ENCODE results near the gene SCUBE2. TPM values are rescaled to one million over a fixed set of nuclear protein-coding genes. Genes with fewer than 3 reads are reported as not detected.
A peak's percentile ranks its signal among the peaks of the same experiment; 100 is the strongest.

Gene SCUBE2
- total RNA-seq, 4 donors from 2014 or later, result 0.78 to 13.1 (median 5.0) TPM

GRCh38 chr11:9077164-9077563, 14.2 kb downstream of the SCUBE2 start:
- peaks cover 0 to 22% (median 0%) of the 10 kb centered on the region in 3 donors for H3K4me1 ChIP-seq
- 40 to 78% methylated on average over 2 of the region's 2 CpGs for WGBS, 2 donors (ENCODE audit: low coverage in 1 of 2)
- H3K9me3 ChIP-seq, result no peaks in the 10 kb centered on the region
- H3K36me3 ChIP-seq, result no peaks in the 10 kb centered on the region
- peak overlapping the region in 3 of 4 donors; percentile 20 to 53 (median 40) for H3K27ac ChIP-seq
- no peak overlapping the region for H3K4me3 ChIP-seq
- H3K27me3 ChIP-seq, result no peaks in the 10 kb centered on the region
- no peak for ATAC-seq
- TF ChIP-seq CTCF (IDR thresholded peaks at IDR 0.05) (no peak), POLR2A (IDR thresholded peaks at IDR 0.05) (no peak), POLR2AphosphoS5 (IDR thresholded peaks at IDR 0.05) (no peak), EP300 (IDR thresholded peaks at IDR 0.05) (no peak)

- no peaks in the 10 kb centered on the region for H3K36me3 ChIP-seq
- H3K27me3 ChIP-seq, result no peaks in the 10 kb centered on the region
- H3K27ac ChIP-seq, result peak overlapping the region in 3 of 4 donors; percentile 20 to 53 (median 40)
- no peak overlapping the region for H3K4me3 ChIP-seq
- TF ChIP-seq POLR2A (IDR thresholded peaks at IDR 0.05) (no peak), EP300 (IDR thresholded peaks at IDR 0.05) (no peak), POLR2AphosphoS5 (IDR thresholded peaks at IDR 0.05) (no peak), CTCF (IDR thresholded peaks at IDR 0.05) (no peak)
- no peak for ATAC-seq
- peaks cover 0 to 22% (median 0%) of the 10 kb centered on the region in 3 donors for H3K4me1 ChIP-seq
- no peaks in the 10 kb centered on the region for H3K9me3 ChIP-seq
- 47% methylated on average over 2 of the region's 3 CpGs; no CpG with 5 or more reads in 1 of the 2 donors for WGBS, 2 donors (ENCODE audit: low coverage in 1 of 2)
Observed at GRCh38 chr11:9076661-9077060, 14.7 kb downstream of the SCUBE2 start.

- H3K27me3 ChIP-seq, result no peaks in the 10 kb centered on the region
- no peak for ATAC-seq
- WGBS, 2 donors (ENCODE audit: low coverage in 1 of 2), result 40 to 67% methylated on average over 1 to 3 of the region's 3 CpGs
Observed at GRCh38 chr11:9076046-9076445, 15.4 kb downstream of the SCUBE2 start.

GRCh38 chr11:9075556-9075955, 15.8 kb downstream of the SCUBE2 start:
- H3K27ac ChIP-seq, result no peak overlapping the region
- no peak overlapping the region for H3K4me3 ChIP-seq
- 45 to 60% methylated on average over 1 to 3 of the region's 4 CpGs for WGBS, 2 donors (ENCODE audit: low coverage in 1 of 2)
- peaks cover 0 to 22% (median 0%) of the 10 kb centered on the region in 3 donors for H3K4me1 ChIP-seq
- TF ChIP-seq POLR2AphosphoS5 (IDR thresholded peaks at IDR 0.05), result no peak
- no peak for TF ChIP-seq EP300 (IDR thresholded peaks at IDR 0.05)
- no peak for TF ChIP-seq POLR2A (IDR thresholded peaks at IDR 0.05)
- no peak for TF ChIP-seq CTCF (IDR thresholded peaks at IDR 0.05)
- ATAC-seq, result no peak
- no peaks in the 10 kb centered on the region for H3K9me3 ChIP-seq
- H3K27me3 ChIP-seq, result no peaks in the 10 kb centered on the region
- H3K36me3 ChIP-seq, result no peaks in the 10 kb centered on the region

More at GRCh38 chr11:9076046-9076445, 15.4 kb downstream of the SCUBE2 start:
- H3K9me3 ChIP-seq, result no peaks in the 10 kb centered on the region
- no peak overlapping the region for H3K4me3 ChIP-seq
- no peaks in the 10 kb centered on the region for H3K36me3 ChIP-seq
- no peak overlapping the region for H3K27ac ChIP-seq
- H3K4me1 ChIP-seq, result peaks cover 0 to 22% (median 0%) of the 10 kb centered on the region in 3 donors
- no peak for TF ChIP-seq POLR2AphosphoS5 (IDR thresholded peaks at IDR 0.05)
- TF ChIP-seq CTCF (IDR thresholded peaks at IDR 0.05), result no peak
- TF ChIP-seq EP300 (IDR thresholded peaks at IDR 0.05), result no peak
- no peak for TF ChIP-seq POLR2A (IDR thresholded peaks at IDR 0.05)

- no peaks in the 10 kb centered on the region for H3K27me3 ChIP-seq
- H3K4me3 ChIP-seq, result no peak overlapping the region
- H3K27ac ChIP-seq, result no peak overlapping the region
- H3K4me1 ChIP-seq, result peaks cover 0 to 22% (median 0%) of the 10 kb centered on the region in 3 donors
- ATAC-seq, result no peak
- H3K9me3 ChIP-seq, result no peaks in the 10 kb centered on the region
- H3K36me3 ChIP-seq, result no peaks in the 10 kb centered on the region
- 75 to 80% methylated on average over 2 to 4 of the region's 15 CpGs for WGBS, 2 donors (ENCODE audit: low coverage in 1 of 2)
- TF ChIP-seq POLR2A (IDR thresholded peaks at IDR 0.05) (no peak), CTCF (IDR thresholded peaks at IDR 0.05) (no peak), EP300 (IDR thresholded peaks at IDR 0.05) (no peak), POLR2AphosphoS5 (IDR thresholded peaks at IDR 0.05) (no peak)
Observed at GRCh38 chr11:9074338-9075029, 16.9 kb downstream of the SCUBE2 start.
